Activated CD4-positive, CD25-positive, alpha-beta regulatory T cell treated with anti-CD3 and anti-CD28 coated beads, Interleukin-2, amount 50 U/mL, for 72 hours (primary cell): Measurements from ENCODE around the gene PLA2G4E.

Experiments
- DNase-seq: peaks from one replicate; pipeline ENCODE4 v3.0.0; 2021

PLA2G4E gene

GRCh38 chr15:42050484-42051255 is 29.8 kb upstream of the PLA2G4E start:
- no peak for DNase-seq

GRCh38 chr15:42048821-42049200 is 28.0 kb upstream of the PLA2G4E start:
- no peak for DNase-seq

DNA sequence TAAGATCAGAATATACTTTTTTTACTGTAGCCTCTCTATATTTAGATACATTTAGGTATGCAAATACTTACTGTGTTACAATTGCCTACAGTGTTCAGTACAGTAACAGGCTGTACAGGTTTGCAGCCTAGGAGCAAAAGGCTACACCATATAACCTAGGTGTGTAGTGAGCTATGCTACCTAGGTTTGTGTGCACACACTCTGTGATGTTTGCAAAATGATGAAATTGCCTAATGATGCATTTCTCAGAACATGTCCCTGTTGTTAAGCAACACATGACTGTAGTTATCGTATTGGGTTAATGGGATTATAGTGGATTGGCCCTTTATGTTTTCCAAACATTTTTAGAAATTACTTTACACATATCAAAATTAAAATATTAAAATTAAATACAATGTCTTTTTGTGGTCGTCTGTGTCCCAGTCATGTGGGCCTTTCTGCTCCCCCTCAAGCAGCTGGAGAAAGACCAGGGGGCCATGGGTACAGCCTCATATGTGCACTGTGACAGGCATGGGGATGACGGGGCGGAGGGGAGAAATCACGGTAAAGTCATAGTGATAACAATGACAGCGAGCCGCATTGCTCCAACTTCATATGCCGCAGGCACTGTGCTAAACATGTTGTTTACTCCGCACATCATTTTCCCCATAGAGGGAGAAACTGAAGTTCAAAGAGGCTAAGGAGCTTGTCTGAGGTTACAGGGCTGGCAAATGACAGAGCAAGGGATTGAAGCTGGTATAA is 27.4 kb upstream of the PLA2G4E start:
- DNase-seq = no peak

GRCh38 chr15:42046597-42046996 is 25.8 kb upstream of the PLA2G4E start:
- DNase-seq = no peak

- no peak for DNase-seq
These were observed 24.4 kb upstream of the PLA2G4E start for GRCh38 chr15:42045211-42045615.

GRCh38 chr15:42042602-42043400 is 22.0 kb upstream of the PLA2G4E start:
- no peak for DNase-seq

- DNase-seq = no peak
These were observed 17.6 kb upstream of the PLA2G4E start for GRCh38 chr15:42038401-42038800.

DNA sequence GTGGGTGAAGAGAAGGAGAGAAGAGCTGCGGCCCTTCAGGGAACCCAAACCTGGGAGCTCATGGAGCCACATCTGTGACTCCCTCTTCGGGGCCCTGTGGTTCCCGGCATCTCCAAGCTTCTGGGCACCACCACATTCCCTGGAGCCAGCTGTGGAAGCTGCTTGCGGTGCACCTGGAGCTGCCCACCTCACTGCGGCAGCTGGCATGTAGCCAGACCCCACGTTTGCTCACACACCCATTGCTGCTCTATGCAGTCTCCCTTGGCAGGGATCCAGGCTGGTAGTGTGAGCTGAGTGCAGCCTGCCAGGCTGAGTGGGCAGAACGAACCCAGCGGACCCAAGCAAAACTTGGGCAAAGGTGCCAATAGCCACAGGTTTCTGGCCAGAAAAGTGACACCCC is 16.8 kb upstream of the PLA2G4E start:
- no peak for DNase-seq

DNA sequence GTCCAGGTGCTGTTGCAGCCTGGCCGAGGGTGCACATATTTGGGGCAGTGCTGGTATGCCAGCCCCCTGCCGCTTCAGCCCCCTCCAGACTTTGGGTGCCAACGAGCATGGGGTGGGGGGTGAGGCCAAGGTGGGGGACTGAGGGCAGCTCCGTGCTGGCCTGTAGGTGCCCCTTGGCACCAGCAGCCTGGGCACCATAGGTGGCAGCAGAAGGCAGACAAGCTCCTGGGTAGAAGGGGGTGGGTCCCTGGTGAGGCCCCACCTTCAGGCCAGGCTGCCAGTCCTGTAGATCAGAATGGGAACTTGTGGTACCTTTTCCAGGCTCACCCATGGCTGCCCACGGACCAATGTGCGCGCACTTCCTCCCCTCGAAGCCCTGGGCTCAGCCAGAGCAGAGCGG is 16.1 kb upstream of the PLA2G4E start:
- no peak for DNase-seq

- DNase-seq = no peak
These were observed 15.5 kb upstream of the PLA2G4E start for GRCh38 chr15:42036112-42036905.

- DNase-seq = no peak
These were observed 14.6 kb upstream of the PLA2G4E start for GRCh38 chr15:42035435-42035761.

DNA sequence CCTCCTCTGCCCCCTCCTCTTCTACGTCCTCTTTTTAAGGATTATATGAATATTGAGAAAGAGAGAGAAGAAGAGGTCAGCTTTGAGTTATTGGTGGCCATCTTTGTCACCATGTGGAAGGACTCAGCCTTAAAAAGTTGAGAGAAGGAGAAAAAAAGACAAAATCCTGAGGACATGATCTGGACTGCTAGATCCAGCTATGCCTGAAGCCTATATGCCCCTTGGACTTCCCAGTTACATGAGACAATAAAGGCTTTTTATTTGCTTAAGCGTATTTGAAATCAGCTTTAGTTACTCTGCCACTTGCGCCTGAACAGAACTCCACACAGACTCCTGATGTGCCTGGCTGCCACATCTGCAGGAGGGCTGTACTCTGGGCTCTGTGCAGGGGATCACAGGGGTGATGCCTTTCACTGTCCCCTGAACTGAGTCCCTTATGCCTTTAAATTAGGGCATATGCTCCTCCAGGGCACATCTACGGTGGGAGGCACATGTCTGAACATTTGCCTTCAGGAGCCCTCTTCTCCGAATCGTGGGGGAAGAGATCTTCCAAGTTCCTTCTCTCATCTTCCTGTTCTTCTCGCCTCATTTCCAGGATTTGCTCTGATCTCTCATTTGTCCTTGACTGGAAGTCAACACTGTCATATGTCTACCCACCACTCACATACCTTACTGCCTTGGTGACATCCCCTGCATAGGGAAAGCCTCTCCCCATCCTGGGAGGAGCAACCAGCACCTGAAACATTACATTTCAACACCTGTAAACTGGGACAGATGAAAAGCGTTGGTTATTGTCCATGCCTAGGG is 14.0 kb upstream of the PLA2G4E start:
- DNase-seq = no peak

- no peak for DNase-seq
These were observed 12.5 kb upstream of the PLA2G4E start for GRCh38 chr15:42033214-42033873.

GRCh38 chr15:42032376-42033213 is 11.8 kb upstream of the PLA2G4E start:
- no peak for DNase-seq

GRCh38 chr15:42031198-42031915 is 10.5 kb upstream of the PLA2G4E start:
- DNase-seq = no peak

DNA sequence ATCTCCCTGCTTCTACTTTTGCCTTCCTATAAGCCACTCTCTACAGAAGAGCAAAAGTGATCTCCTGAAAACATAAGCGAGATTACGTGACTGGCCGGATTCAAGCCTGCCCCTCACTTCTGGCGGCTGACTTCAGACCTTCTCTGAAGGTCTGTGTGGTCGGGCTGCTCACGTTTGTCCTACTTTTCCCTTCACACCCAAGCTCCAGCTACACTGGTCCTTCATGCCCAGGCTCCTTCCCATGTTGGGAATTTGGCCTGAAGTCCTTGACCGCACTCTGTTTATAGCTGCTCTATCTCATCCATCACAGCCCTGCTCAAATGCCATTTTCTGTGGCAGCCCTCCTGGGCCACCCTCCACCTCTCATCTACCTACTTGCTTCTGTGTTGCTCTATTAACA is 6.7 kb upstream of the PLA2G4E start:
- no peak for DNase-seq

GRCh38 chr15:42024303-42024702 is 3.5 kb upstream of the PLA2G4E start:
- DNase-seq = no peak

- no peak for DNase-seq
These were observed 751 bp upstream of the PLA2G4E start for GRCh38 chr15:42021593-42021992.

DNA sequence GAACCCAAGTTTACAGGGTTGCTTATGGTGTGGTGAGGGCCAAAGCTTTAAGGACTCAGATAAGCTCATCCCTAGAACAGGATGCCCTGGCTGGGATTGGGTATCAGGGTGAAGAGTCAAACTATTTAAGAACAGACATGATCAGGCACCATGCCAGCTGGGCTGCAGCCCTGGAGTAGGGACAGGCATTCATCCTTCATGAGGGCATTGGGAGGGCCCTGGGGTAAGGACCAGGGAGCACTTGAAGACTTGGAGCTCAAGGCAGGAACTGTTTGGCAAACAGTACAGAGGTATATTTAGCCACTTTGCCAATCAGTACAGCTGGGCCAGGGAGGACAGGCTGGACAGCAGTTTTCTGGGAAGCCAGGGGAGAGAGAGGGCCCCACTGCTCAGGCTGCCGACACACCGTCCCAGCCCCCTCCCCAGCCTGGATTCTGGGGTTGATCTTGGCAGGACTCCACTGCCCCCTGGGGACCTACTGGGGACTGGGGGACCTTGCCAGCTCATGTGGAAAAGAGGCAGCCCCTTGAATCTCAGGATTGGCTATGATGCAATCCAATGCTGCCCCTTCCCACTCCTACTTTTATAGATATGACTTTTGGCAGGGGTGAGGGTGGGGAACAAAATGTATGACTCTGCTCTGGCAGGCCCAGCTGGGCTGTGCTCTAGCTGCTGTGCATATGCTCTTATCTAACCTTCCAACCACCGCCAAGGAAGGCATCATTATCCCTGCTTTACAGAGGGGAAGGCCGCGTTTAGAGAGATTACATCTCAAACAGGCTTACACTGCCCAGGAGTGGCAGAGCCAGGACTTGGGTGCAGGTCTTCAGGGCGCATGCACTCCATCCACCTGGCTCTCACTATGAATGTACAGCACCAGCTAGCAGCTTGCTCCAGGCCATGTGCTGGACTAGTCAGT is 2.3 kb downstream of the PLA2G4E start:
- no peak for DNase-seq
